Breast epithelium (tissue), 3 donors: ENCODE measurements around the gene SH3GL2.

Source experiments
- POLR2AphosphoS5 ChIP-seq, 3 donors: sonication (generic); formaldehyde crosslinking; IDR thresholded peaks; one replicate each; pipeline ENCODE4 v1.6.1; 2017; ENCODE audit warnings: antibody characterized with exemption in 3 of 3
- TF ChIP-seq, protein P1 (sequence below), 3 donors: fragments of 450-650 bp; IDR thresholded peaks; one replicate each; pipeline ENCODE4 v1.5.1; 2016 to 2017; ENCODE audit warnings: antibody characterized with exemption in 3 of 3, mild to moderate bottlenecking in 3 of 3, moderate library complexity in 3 of 3

GRCh38 chr9:17630531-17630949, 51.7 kb downstream of the SH3GL2 start:
- TF ChIP-seq, protein P1, sequence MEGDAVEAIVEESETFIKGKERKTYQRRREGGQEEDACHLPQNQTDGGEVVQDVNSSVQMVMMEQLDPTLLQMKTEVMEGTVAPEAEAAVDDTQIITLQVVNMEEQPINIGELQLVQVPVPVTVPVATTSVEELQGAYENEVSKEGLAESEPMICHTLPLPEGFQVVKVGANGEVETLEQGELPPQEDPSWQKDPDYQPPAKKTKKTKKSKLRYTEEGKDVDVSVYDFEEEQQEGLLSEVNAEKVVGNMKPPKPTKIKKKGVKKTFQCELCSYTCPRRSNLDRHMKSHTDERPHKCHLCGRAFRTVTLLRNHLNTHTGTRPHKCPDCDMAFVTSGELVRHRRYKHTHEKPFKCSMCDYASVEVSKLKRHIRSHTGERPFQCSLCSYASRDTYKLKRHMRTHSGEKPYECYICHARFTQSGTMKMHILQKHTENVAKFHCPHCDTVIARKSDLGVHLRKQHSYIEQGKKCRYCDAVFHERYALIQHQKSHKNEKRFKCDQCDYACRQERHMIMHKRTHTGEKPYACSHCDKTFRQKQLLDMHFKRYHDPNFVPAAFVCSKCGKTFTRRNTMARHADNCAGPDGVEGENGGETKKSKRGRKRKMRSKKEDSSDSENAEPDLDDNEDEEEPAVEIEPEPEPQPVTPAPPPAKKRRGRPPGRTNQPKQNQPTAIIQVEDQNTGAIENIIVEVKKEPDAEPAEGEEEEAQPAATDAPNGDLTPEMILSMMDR (IDR thresholded peaks at IDR 0.05), result no peak
- no peak for TF ChIP-seq POLR2AphosphoS5 (IDR thresholded peaks at IDR 0.05)
